BE2C (cell line): Measurements from ENCODE around the gene ELP1.

Source experiments
- DNase-seq: peaks from one replicate; pipeline ENCODE4 v3.0.0-alpha.2; 2020
- H3K27me3 ChIP-seq: fragments of 250-450 bp; sonication (Bioruptor Pico); 2 replicates; pipeline ENCODE4 v1.5.1; 2020; ENCODE audit warnings: mild to moderate bottlenecking
- H3K36me3 ChIP-seq: fragments of 250-450 bp; sonication (Bioruptor Pico); 2 replicates; pipeline ENCODE4 v1.5.1; 2020; ENCODE audit warnings: mild to moderate bottlenecking
- H3K4me1 ChIP-seq: fragments of 250-450 bp; sonication (Bioruptor Pico); 2 replicates; pipeline ENCODE4 v1.5.1; 2020
- H3K4me3 ChIP-seq: 2 replicates; pipeline ENCODE4 v1.5.1; 2011; ENCODE audit warnings: low read depth, low read length
- H3K9me3 ChIP-seq: fragments of 250-450 bp; sonication (Bioruptor Pico); 2 replicates; pipeline ENCODE4 v1.5.1; 2020
- CTCF ChIP-seq: IDR thresholded peaks from 2 replicates; pipeline ENCODE4 v1.5.1; 2012; ENCODE audit warnings: mild to moderate bottlenecking, low read depth, low read length

The ELP1 gene

GRCh38 chr9:108885643-108886348 is 48.1 kb downstream of the ELP1 start:
- no peaks in the 10 kb centered on the region for H3K27me3 ChIP-seq
- DNase-seq, result peak; percentile 60
- no peaks in the 10 kb centered on the region for H3K9me3 ChIP-seq
- peaks cover 39% of the 10 kb centered on the region for H3K36me3 ChIP-seq
- no peak overlapping the region for H3K4me3 ChIP-seq
- H3K4me1 ChIP-seq, result peaks cover 4% of the 10 kb centered on the region; the same call in 1 of the 2 replicates
- TF ChIP-seq CTCF, result no peak

GRCh38 chr9:108884701-108885100 is 49.2 kb downstream of the ELP1 start:
- Histone ChIP-seq H3K27me3 (no peaks in the 10 kb centered on the region), H3K4me1 (peaks cover 4% of the 10 kb centered on the region; the same call in 1 of the 2 replicates), H3K36me3 (peaks cover 39% of the 10 kb centered on the region), H3K9me3 (no peaks in the 10 kb centered on the region), H3K4me3 (no peak overlapping the region)
- TF ChIP-seq CTCF, result no peak
- DNase-seq, result no peak

GRCh38 chr9:108883085-108883484 is 50.8 kb downstream of the ELP1 start:
- Histone ChIP-seq H3K4me3 (no peak overlapping the region), H3K27me3 (no peaks in the 10 kb centered on the region), H3K36me3 (peaks cover 43% of the 10 kb centered on the region), H3K4me1 (peaks cover 4% of the 10 kb centered on the region; the same call in 1 of the 2 replicates), H3K9me3 (no peaks in the 10 kb centered on the region)
- no peak for DNase-seq
- TF ChIP-seq CTCF, result no peak

GRCh38 chr9:108882052-108882888 is 51.7 kb downstream of the ELP1 start:
- Histone ChIP-seq H3K4me3 (no peak overlapping the region), H3K9me3 (no peaks in the 10 kb centered on the region), H3K4me1 (peaks cover 4% of the 10 kb centered on the region; the same call in 1 of the 2 replicates), H3K36me3 (peaks cover 42% of the 10 kb centered on the region), H3K27me3 (no peaks in the 10 kb centered on the region)
- no peak for TF ChIP-seq CTCF
- DNase-seq, result no peak

GRCh38 chr9:108880738-108881316 is 53.1 kb downstream of the ELP1 start:
- DNase-seq, result no peak
- no peak for TF ChIP-seq CTCF
- H3K36me3 ChIP-seq, result peaks cover 47% of the 10 kb centered on the region
- H3K4me3 ChIP-seq, result no peak overlapping the region
- H3K27me3 ChIP-seq, result no peaks in the 10 kb centered on the region
- H3K9me3 ChIP-seq, result no peaks in the 10 kb centered on the region
- H3K4me1 ChIP-seq, result peaks cover under 1% of the 10 kb centered on the region; the same call in 1 of the 2 replicates
